ENCODE measurements around the gene PARD3.
A peak's percentile ranks its signal among the peaks of the same experiment; 100 is the strongest.

The PARD3 gene

DNA sequence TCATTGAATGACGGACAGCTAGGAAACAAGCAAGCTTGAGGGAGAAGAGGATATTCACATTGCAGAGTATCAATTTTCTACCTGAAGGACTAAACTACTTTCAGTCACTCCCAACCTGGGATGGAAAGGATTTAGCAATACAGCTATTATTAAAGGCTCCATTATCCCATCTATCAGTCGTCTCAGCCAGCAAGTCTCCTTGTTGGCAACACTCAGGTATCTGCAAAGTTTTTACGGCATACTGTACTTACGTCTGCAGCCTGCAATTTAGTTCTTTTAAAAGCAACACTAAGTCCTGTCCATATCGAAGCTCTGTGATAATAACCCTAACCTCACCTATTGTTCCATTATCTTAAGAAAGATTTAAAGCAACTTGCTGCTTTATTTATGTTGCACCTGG lies 689.4 kb downstream of the PARD3 start:
- no peak for DNase-seq (ENCODE audit: low spot score)

DNA sequence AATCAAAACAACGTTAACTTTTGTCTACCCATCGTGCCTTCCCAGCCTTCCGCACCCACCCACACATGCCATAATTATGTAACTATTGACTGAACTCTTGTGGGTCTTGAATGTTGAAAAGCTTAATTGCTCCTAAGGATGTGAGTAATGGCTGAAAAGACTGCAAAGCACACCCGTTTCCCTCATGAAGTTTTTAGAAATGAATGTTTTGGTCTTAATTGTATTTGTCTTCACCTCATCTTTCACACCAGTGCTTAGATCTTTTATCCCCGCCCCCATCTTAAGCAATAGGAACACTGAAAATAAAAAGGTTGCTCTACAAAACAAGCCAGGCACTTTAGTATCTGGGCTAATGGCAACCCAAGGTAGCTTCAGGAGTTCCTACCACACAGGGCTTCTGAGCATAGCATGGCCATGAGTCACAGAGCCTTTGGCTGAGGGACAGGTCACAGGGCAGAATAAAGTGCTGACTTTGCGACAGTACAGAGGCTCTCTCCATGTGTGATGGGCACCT lies 690.5 kb downstream of the PARD3 start:
- DNase-seq (ENCODE audit: low spot score): no peak

DNA sequence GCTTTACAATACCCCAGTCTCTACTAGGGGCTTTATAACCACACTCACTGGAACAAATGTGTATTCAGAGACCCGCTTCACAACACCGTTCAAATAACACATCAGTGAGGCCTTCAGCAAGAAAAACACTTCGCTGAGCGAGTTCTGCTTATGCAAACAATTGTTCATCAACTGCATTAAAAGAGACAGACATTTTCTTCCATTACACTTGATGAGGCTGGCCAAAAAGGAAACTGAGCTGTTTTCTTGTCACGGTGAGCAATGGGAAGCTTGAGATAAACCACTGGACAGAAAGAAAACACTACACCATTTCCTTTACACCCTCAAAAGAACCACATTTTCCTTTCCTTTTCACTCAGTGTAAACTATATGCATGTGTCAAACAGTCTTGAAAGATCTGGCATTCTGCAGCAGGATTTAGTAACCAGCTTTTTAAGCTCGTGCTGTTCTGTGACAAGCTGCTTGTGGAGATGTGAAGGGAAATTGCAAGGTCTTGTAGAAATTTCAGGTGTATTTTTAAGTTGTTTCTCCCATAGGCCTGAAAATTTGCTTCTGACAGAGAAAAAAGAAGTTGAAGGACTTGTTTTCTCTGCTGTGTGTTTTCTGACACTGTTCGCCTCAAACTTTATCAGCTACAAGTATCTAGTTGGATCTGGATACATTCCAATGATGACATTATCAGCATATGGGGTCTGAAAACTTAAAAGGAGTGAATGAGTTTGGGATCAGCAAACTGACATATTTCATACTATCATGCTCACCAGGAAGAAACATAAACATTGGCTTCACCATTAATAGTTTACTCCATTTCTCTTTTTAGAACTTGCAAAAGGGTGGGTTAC lies 693.1 kb downstream of the PARD3 start:
- peak; percentile 27 for DNase-seq (ENCODE audit: low spot score)

DNA sequence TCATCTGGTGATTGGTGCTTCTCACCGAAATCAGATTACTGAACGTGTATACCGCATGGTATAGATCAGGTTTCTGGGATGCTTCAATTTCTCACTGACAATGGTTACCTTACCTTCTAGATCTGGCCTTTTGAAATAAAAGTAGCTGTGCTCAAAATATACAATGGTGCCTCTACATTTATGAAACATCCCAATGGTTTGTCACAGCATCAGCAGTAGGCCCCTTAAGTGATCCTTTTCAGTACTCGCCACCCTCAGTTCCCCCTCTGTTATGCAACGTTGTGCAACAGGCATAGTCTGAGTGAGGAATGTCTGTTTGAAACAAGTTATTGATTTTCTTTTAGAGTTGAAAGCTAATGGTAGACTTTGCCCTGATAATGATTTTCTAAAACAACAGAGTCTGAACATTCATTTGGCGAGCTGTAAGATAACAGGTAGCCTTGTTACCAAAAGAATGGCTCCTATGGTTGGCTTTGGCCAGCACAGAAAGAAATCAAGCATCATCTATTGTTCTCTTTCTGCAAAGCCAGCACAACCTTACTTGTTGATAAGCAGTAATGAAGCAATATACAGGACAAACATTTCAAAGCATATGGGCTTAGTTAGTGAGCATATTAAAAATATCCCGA lies 693.9 kb downstream of the PARD3 start:
- no peak for DNase-seq (ENCODE audit: low spot score)

DNA sequence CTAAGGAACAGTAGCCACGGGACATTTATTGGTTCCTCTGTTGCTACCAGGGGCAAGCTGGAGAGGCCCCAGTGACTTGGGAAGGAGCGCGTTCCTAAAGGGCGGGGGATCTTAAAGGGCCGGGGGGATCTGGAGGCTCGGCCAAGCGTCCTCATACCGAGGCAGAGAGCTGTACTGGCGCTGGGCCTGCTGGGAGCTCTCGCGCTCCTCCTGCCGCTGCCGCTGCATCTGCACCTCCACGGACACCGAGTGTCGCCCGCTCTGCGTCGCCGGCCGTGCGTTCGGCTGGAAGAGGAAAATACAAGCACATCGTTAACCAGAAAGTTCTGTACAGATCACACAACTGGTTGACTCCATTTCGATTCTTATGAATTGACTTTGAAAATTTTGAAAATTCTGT lies 695.6 kb downstream of the PARD3 start:
- DNase-seq (ENCODE audit: low spot score): no peak

DNA sequence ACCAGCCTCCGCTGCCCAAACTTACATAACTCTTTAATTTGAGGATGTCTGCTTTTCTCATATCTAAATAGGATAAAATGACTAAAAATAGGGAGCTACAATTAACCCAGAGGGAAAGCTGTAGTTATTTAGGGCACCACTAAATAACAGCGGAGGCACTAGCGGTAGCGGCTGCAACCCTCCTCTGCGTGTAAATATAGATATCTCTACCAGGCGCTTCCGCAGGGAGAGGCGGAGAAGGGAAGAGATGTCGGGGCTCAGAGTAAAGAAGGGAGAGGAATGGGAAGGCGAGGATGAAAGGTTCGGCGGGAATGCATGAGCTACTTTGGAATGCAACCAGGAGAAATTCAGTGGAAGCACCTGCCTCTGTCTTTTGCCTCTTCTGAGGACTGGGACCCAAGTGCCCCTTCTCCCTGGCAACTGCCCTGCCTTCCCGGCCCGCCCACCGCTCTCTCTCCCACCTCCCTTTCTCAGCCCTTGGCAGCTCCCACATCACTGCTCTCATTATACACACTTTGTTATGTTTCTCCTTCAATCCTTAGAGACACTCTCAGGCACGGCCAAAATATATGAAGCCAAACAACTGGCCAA lies 698.3 kb downstream of the PARD3 start:
- peak; percentile 27 for DNase-seq (ENCODE audit: low spot score)

DNA sequence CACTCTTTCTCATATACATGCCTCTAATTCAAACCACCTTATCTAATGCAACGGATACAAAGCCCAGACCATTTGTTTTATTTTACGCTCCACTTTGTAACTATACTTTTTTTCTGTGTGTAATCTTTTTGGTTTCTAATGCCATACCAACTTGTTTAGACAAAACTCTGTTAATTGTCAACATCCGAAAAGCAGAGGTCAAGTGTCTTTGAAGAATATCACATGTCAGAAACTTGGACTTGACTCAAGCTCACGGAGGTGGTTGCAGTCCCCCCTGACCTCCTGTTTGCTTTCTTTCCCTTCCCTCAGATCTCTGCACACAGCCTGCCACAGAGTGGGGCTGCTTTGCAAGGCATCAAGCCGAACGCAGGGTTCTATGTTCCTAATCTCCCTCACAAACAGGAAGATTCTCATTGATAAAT lies 698.9 kb downstream of the PARD3 start:
- no peak for DNase-seq (ENCODE audit: low spot score)

DNA sequence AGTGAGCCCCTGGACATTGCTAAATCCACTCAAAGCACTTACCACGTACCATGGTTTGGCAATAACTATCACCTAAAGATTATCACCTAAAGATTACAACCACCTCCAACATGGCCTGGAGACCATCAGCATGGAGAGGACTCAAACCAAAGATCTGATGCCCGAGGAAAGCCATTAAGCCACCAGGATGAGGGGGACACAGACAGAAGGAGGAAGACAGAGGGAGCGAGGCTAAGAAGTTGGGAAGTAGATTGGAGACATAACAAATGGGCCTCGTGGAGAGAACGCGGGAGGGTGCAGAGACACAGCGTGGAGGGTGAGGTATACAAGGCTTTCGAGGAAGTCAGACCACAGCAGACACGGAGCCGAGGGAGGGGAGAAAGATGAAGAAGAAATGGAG lies 700.2 kb downstream of the PARD3 start:
- DNase-seq (ENCODE audit: low spot score): no peak

DNA sequence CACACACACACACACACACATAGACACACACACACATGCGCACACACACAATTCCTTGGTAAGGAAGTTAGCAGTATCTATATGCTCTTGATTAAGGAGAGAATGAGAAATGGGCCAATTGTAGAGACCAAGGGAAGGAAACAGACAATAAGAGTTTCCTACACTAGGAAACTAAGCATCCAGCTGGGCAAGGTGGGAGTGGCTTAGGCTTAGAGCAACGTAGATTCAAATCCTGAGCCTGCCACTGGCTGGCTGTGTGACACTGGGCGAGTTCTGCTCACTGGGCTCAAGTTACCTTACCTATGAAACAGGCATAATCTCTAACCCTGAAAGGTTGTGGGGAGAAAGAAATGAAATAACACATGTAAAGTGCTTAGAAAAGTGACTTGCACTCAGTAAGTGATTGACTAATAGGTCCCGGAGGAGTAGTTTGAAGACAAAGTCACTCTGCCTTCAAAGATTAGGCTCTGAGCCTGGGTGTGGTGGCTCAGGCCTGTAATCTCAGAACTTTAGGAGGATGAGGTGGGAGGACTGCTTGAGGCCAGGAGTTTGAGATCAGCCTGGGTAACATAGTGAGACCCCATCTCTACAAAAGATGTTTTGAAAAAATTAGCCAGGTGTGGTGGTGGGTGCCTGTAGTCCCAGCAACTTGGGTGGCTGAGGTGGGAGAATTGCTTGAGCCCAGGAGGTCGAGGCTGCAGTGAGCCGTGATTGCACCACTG lies 701.4 kb downstream of the PARD3 start:
- DNase-seq (ENCODE audit: low spot score): no peak

DNA sequence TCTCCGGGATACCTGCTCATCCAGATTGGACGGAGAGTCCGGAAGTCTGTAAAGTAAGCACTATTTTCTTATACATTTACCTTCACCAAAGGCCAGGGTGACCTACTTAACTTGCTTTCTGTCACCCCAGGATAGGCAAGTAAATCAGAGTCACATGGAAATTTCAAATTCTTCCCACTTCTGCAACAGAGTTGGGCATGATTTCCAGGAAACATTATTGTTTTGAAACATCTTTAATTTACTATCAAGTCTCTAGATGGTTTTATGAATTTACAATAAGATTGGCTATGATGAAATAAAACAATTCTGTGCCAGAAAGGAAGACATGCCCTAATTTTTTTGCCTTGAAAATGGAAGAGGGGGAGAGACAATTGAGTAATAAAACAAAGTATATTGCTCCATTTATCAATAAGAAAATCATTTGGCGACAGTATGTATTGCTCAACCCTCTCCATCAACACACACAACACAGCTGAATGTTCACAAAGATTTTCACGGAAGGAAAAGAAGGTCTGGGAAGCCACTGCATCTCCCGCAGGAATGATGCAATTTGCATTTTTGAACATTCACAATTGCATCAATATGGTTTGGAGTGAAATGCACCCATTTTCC lies 702.8 kb downstream of the PARD3 start:
- DNase-seq (ENCODE audit: low spot score): no peak

DNA sequence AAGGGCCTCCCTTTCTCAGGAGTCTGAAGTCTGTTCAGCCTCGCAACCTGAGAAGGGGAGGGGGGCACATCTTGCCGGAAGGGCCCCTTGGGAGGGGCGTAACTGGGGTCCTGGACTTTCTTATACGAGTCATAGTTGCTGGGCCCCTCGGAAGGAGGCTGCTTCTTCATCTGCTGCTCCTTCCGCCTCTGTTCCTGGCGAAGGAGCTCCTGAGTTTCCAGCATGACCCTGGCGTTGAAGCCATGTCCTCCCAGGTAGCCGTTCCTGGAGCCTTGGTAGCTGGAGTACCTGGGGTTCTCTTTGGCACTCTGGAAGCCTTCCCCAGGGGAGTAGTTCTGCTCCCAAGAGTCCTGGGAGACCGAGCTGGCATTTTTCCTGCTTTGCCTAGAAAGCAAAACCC lies 703.9 kb downstream of the PARD3 start:
- no peak for DNase-seq (ENCODE audit: low spot score)

DNA sequence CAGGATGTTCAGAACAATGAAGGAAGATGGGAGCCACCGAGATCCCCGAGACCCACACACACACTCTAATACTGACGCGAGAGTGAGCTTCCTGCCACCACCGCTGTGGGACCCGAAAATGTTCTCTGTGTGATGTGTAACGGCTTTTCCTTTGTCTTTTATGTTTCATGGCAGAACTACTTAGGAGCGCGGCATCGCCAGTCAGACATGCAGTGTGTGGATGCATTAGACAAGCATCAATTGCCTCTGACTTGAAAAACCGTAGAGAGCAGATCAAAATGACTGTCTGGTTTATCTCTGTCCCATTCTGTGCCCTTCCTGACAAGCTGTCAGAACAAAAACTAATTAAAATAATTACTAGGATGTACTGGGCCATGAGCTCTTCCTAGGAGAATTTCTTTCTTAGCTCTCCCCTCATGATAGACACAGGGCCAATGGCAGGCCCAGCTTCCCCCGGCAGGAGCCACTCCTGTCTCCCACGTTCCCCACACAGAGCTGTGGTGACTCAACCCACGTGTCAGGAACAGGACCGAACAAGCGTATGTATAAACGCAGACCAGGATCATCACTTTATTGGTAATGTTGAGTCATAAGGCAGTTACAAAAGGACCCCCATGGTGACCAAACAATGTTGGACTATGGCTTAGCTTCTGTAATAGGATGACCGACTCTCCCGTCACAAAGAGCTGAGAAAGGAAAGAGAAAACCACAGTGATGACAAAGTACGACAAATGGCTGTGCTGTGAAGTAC lies 705.0 kb downstream of the PARD3 start:
- no peak for DNase-seq (ENCODE audit: low spot score)

DNA sequence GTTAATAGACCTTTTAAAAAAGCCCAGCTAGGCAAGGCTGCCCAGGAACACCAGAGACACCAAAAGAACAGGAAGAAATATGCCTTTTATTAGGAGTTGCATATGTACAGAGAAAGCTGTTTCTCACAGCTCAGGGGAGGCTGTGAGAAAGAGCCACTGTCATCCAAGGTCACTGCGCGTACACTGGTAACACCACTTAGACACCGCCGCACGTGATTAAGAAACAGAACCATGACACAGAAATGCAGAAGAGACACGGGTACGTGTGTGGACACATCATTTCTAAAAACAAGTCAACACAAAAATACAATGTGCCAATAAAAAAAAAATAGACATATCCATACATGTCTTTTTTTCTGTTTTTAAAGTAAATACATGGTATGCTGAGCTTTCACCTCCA lies 705.6 kb downstream of the PARD3 start:
- DNase-seq (ENCODE audit: low spot score): no peak

DNA sequence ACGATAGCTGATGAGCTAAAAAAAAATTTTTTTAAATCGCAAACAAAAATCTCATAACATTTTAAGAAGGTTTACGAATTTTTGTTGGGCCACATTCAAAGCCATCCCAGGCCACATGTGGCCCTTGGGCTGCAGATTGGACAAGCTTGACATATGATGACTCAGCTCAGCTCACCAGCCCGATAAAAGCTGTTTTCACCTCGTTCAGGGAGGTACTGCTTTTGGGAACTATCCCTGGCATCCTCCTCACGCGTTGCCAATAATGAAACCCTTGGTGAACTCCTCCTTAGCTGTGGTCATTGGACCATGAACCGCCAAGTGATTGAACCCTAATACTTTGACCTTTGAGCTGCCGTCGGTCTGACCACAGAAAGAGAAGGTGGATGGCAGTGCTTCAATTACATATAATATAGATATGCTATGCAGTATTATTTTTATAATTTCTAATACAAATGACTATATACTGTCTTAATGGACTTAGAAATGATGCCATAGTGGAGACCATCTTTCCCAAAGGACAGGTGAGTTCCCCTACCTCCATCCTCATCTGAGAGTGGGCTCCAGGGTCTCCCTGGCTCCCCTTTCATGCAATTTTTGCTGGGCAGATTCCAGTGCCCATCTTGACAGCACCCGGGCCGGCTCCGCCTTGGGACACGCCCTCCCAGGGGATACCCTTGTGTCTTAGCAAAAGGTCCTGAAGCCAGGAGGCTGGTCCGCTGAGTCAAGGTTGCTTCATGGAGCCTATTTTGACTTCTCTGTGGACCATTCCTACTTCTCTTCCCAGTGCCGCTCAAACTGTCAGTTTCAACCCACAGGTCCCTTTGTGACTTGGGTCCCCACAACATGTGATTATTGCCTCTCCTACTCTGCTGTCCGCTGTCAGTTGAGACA lies 707.2 kb downstream of the PARD3 start:
- no peak for DNase-seq (ENCODE audit: low spot score)

DNA sequence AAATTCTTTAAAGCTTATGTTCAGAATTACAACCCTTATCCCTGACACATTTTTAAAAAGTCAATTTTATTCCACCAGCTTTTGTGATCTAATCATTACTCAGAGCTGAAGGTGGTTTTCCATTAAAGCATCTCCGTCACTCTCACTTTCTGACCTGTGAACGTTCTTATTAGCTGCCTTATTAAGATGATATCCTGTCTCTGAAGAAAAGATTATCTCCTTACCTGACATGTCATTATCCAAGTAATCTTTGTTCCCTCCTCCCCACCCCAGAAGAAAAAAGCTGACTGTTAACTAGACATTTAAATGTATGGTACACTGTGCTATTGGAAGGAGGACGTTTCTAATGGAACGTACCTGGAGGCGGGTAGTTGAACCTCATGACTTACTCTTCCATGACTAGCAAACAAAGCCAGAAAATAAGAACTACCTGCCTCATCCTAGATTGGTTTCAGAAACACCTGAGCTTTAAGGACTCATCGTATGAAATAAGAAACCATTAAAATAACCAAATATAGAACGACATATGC lies 708.7 kb downstream of the PARD3 start:
- DNase-seq (ENCODE audit: low spot score): peak; percentile 74

DNA sequence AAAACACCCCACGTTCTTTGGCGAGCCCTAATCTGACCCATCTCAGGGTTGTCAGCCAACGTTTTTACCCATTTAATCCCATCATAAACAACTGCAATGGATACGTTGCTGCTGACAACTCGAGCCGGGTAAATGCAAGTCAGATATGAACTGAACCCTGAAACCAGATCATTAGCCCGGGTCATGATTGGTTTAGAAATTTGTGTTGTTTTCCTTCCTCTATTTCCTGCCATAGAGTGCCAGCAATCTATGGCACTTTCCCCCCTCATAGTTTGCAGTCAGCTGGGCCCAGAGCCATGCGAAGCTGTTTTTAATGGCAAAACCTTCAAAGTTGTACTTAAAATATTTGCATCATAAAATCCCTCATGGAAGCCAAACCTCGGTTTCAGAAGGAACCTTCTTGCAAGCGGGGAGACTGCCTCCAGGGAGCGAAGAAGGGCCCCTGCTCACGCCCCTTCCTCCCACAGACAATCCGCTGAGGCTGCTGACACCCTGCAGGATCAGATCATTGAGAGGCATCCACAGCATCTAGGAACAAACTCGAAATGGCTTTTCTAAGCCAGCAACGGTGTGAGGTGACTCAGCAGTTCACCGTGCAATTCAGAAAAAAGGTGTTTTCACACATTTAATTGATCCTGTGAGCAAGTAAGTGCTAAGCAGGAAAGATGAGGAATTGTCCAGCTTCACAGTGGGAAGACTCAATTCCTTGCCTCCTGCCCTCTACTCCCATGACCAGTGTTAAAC lies 710.1 kb downstream of the PARD3 start:
- DNase-seq (ENCODE audit: low spot score): no peak

DNA sequence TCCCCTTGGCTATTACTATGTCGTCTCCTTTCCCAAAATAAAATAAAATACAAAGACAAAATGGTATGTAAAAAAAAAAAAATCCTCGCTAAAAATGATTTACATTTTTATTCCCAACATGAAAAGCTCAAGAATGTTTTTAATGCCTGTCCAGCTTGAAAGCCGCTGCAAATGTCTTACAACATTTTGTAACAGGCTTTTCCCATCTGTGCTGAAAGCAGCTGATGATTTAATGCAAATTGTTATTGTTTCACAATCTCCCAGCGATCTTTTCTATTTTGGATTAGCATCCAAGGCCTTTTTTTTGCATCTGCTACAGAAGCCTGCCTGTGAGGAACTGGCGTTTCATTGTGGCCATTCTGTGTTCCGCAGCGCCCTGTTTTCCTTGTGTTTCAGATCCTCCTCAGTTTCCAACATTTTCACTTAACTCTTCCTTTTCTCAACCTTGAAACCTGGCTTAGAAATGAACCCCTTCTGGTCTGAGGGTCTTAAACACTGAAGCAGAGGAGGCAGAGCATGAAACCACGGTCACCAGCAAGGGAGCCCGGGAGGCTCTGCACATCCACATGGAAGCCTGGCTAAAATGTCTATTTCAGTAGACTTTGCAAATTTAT lies 712.1 kb downstream of the PARD3 start:
- no peak for DNase-seq (ENCODE audit: low spot score)

DNA sequence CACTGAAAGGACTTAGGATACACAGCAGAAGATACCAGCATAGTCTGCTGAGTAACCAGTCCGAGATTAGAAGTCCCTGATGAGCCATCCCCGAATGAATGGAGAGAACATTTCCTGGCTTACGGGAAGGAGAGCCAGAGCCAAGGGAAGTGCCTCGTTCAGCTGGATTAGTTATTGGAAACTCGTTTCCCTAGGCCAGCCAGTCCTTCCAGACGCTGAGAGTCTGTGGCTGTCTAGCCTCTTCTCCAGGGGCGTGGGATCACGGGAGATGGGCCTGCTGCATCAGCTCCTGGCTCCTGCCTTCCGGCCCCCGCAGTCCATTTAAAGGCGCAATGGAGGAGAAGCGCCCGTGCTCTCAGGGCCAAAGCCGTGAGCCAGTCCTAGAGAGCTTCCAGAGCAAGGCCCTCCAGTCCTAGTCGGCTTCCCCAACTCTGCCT lies 712.8 kb downstream of the PARD3 start:
- no peak for DNase-seq (ENCODE audit: low spot score)

DNA sequence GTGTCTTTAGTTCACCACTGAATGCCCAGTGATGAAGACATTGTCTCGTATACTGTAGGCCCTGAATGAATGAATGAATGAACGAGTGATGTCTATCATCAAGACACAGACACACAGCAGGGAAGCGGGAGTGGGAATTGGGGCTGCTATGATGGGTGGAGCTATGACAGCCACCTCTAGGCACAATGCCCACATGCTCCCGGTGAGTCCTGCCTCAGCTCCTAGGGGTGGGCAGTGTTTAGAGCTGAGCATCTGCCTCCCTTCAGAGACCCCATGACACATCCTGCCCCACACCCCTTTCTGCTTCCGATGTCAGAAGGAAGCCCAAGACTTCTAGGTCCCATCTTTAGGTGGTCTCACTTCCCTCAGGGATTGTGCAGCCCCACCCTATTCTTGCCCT lies 714.1 kb downstream of the PARD3 start:
- no peak for DNase-seq (ENCODE audit: low spot score)
